ENCODE measurements around the gene TM9SF1. TPM values are rescaled to one million over a fixed set of nuclear protein-coding genes. Genes with fewer than 3 reads are reported as not detected.
A peak's percentile ranks its signal among the peaks of the same experiment; 100 is the strongest.

The TM9SF1 gene
- total and polyA plus RNA-seq, 2 of the 13 experiments (the other 11 are each of a cell fraction or from before 2014, with no cell fraction given): 83.2 to 110 TPM

- ChIA-PET CTCF (ENCODE audit: low intra/inter-chr PET ratio, low total read pairs) (no interaction called here), POLR2A (interaction anchor here (0.6 to 11.8 kb wide), 4 partner anchors 8 to 86 kb away, joined by 5 to 233 read pairs (median 108); partner anchors contain the start of genes DCAF11, EMC9, NRL and PSME1)
- DNase-seq (ENCODE audit: low spot score) (no peak), ATAC-seq (no peak), FAIRE-seq (no peak)
- H3K9ac ChIP-seq (ENCODE audit: insufficient read depth, low read depth, low read length): no peak overlapping the region
- in situ Hi-C loops (cut with HindIII; ENCODE audit: extremely low pct_ligation_motif_present, low pct_unique_long_range_greater_than_20kb): no loop called here
- intact Hi-C loops (cut with micrococcal nuclease; ENCODE audit: unreplicated experiment): no loop called here
- WGBS (ENCODE audit: low lambda C conversion rate): 97% methylated on average over 1 of the region's 1 CpG
- peaks cover 21% of the 10 kb centered on the region for H3K4me1 ChIP-seq (ENCODE audit: insufficient read depth, low read length)
- no peak overlapping the region for H3K4me2 ChIP-seq (ENCODE audit: low read depth, low read length)
- H4K20me1 ChIP-seq (ENCODE audit: insufficient read depth, low read length): no peaks in the 10 kb centered on the region; the same call in 1 of the 2 replicates
- peaks cover 1% of the 10 kb centered on the region for H3K79me2 ChIP-seq (ENCODE audit: insufficient read depth, low read length)
- no peak overlapping the region for H3K27ac ChIP-seq (ENCODE audit: extremely low read length, insufficient read depth, low read length)
- no peaks in the 10 kb centered on the region for H3K9me3 ChIP-seq (ENCODE audit: low read length)
- H3K36me3 ChIP-seq (replicated peaks in 1 of 2; ENCODE audit: control insufficient read depth in 1 of 2, insufficient read depth in 2 of 2, low read length in 2 of 2): peaks cover 49 to 61% of the 10 kb centered on the region in 2 experiments
- no peak overlapping the region for H3K4me3 ChIP-seq (replicated peaks in 1 of 3; ENCODE audit: insufficient read depth in 1 of 3, low read depth in 2 of 3, low read length in 3 of 3)
- no peaks in the 10 kb centered on the region; a peak in 1 of 5 replicates for H3K27me3 ChIP-seq (ENCODE audit: control insufficient read depth in 1 of 2, insufficient read depth in 2 of 2, low read length in 2 of 2)
- BruUV-seq (replicated peaks): no TSS peak
- no peak overlapping the region for H2AFZ ChIP-seq (ENCODE audit: low read length)
- TF ChIP-seq, protein P1, sequence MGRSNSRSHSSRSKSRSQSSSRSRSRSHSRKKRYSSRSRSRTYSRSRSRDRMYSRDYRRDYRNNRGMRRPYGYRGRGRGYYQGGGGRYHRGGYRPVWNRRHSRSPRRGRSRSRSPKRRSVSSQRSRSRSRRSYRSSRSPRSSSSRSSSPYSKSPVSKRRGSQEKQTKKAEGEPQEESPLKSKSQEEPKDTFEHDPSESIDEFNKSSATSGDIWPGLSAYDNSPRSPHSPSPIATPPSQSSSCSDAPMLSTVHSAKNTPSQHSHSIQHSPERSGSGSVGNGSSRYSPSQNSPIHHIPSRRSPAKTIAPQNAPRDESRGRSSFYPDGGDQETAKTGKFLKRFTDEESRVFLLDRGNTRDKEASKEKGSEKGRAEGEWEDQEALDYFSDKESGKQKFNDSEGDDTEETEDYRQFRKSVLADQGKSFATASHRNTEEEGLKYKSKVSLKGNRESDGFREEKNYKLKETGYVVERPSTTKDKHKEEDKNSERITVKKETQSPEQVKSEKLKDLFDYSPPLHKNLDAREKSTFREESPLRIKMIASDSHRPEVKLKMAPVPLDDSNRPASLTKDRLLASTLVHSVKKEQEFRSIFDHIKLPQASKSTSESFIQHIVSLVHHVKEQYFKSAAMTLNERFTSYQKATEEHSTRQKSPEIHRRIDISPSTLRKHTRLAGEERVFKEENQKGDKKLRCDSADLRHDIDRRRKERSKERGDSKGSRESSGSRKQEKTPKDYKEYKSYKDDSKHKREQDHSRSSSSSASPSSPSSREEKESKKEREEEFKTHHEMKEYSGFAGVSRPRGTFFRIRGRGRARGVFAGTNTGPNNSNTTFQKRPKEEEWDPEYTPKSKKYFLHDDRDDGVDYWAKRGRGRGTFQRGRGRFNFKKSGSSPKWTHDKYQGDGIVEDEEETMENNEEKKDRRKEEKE (IDR thresholded peaks at IDR 0.05): no peak
- TF ChIP-seq MED13 (CRISPR knock-in tag; IDR thresholded peaks at IDR 0.05): no peak
- TF ChIP-seq SALL1 (CRISPR knock-in tag; IDR thresholded peaks at IDR 0.05): no peak
- no peak for TF ChIP-seq TAF15 (IDR thresholded peaks at IDR 0.05; ENCODE audit: low read depth, low read length, poor library complexity, severe bottlenecking)
- 0 out of 2 replicates have a peak, but pooled peaks have one; percentile 29 for TF ChIP-seq NFRKB (IDR thresholded peaks at IDR 0.05)
- TF ChIP-seq AHDC1 (CRISPR knock-in tag; IDR thresholded peaks at IDR 0.05; ENCODE audit: borderline replicate concordance): no peak
- TF ChIP-seq ZNF629 (CRISPR knock-in tag; conservative IDR thresholded peaks at IDR 0.05): no peak
- no peak for TF ChIP-seq NFE2L1 (CRISPR knock-in tag; IDR thresholded peaks at IDR 0.05; ENCODE audit: borderline replicate concordance)
- TF ChIP-seq IKZF1 (IDR thresholded peaks at IDR 0.05): peak; percentile 62; the same call in 1 of the 2 replicates
- no peak for TF ChIP-seq XBP1 (CRISPR knock-in tag; IDR thresholded peaks at IDR 0.05)
- TF ChIP-seq, protein P2, sequence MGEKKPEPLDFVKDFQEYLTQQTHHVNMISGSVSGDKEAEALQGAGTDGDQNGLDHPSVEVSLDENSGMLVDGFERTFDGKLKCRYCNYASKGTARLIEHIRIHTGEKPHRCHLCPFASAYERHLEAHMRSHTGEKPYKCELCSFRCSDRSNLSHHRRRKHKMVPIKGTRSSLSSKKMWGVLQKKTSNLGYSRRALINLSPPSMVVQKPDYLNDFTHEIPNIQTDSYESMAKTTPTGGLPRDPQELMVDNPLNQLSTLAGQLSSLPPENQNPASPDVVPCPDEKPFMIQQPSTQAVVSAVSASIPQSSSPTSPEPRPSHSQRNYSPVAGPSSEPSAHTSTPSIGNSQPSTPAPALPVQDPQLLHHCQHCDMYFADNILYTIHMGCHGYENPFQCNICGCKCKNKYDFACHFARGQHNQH (CRISPR knock-in tag; IDR thresholded peaks at IDR 0.05): no peak
- TF ChIP-seq YY1 (IDR thresholded peaks at IDR 0.05; ENCODE audit: insufficient read depth, insufficient replicate concordance, low read depth, low read length): no peak
- TF ChIP-seq, protein P3, sequence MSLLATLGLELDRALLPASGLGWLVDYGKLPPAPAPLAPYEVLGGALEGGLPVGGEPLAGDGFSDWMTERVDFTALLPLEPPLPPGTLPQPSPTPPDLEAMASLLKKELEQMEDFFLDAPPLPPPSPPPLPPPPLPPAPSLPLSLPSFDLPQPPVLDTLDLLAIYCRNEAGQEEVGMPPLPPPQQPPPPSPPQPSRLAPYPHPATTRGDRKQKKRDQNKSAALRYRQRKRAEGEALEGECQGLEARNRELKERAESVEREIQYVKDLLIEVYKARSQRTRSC (CRISPR knock-in tag; IDR thresholded peaks at IDR 0.05; ENCODE audit: low read depth): no peak
- TF ChIP-seq TOE1 (CRISPR knock-in tag; IDR thresholded peaks at IDR 0.05): no peak
- TF ChIP-seq SSRP1 (CRISPR knock-in tag; IDR thresholded peaks at IDR 0.05): no peak
Observed at GRCh38 chr14:24156840-24157239, 38.4 kb downstream of the TM9SF1 start.
